ENCODE results near the gene CDH18.
"Not testable (repeated sequence)": the region's sequence is repeated elsewhere in the genome, so short reads cannot be mapped to it uniquely, and the experiment has no call there.

CDH18 gene

GRCh38 chr5:19806756-19807155, 181.2 kb downstream of the CDH18 start:
- DNase-seq (ENCODE audit: low read depth in 1 of 2, low spot score in 1 of 2): peak in 1 of 2 experiments; percentile 38
- in situ Hi-C loops (cut with HindIII; ENCODE audit: low pct_unique_long_range_greater_than_20kb, low sequenced_read_pairs): no loop called here
- no peak for TF ChIP-seq JUND (IDR thresholded peaks at IDR 0.05; ENCODE audit: low read depth)

GRCh38 chr5:19802686-19803085, 185.3 kb downstream of the CDH18 start:
- in situ Hi-C loops (cut with HindIII; ENCODE audit: low pct_unique_long_range_greater_than_20kb, low sequenced_read_pairs): no loop called here
- no peak for TF ChIP-seq JUND (IDR thresholded peaks at IDR 0.05; ENCODE audit: low read depth)
- no peak for DNase-seq (ENCODE audit: low read depth in 1 of 2, low spot score in 1 of 2)

- peak; percentile 5 to 74 for DNase-seq (ENCODE audit: low read depth in 1 of 2, low spot score in 1 of 2)
- no peak for TF ChIP-seq JUND (IDR thresholded peaks at IDR 0.05; ENCODE audit: low read depth)
- in situ Hi-C loops (cut with HindIII; ENCODE audit: low pct_unique_long_range_greater_than_20kb, low sequenced_read_pairs): no loop called here
Measured at GRCh38 chr5:19795218-19795617, 192.8 kb downstream of the CDH18 start.

GRCh38 chr5:19790829-19791466, 197.1 kb downstream of the CDH18 start:
- DNase-seq (ENCODE audit: low read depth in 1 of 2, low spot score in 1 of 2): peak in 1 of 2 experiments; percentile 29
- in situ Hi-C loops (cut with HindIII; ENCODE audit: low pct_unique_long_range_greater_than_20kb, low sequenced_read_pairs): no loop called here
- TF ChIP-seq JUND (IDR thresholded peaks at IDR 0.05; ENCODE audit: low read depth): no peak

GRCh38 chr5:19782566-19782965, 205.4 kb downstream of the CDH18 start:
- in situ Hi-C loops (cut with HindIII; ENCODE audit: low pct_unique_long_range_greater_than_20kb, low sequenced_read_pairs): no loop called here
- DNase-seq (ENCODE audit: low read depth in 1 of 2, low spot score in 1 of 2): no peak
- TF ChIP-seq JUND (IDR thresholded peaks at IDR 0.05; ENCODE audit: low read depth): no peak

GRCh38 chr5:19777363-19777762, 210.6 kb downstream of the CDH18 start:
- DNase-seq (ENCODE audit: low read depth in 1 of 2, low spot score in 1 of 2): no peak
- in situ Hi-C loops (cut with HindIII; ENCODE audit: low pct_unique_long_range_greater_than_20kb, low sequenced_read_pairs): no loop called here
- TF ChIP-seq JUND (IDR thresholded peaks at IDR 0.05; ENCODE audit: low read depth): no peak

GRCh38 chr5:19776886-19777285, 211.1 kb downstream of the CDH18 start:
- in situ Hi-C loops (cut with HindIII; ENCODE audit: low pct_unique_long_range_greater_than_20kb, low sequenced_read_pairs); DNase-seq (ENCODE audit: low read depth in 1 of 2, low spot score in 1 of 2): not testable (repeated sequence)

GRCh38 chr5:19771174-19771835, 216.7 kb downstream of the CDH18 start:
- in situ Hi-C loops (cut with HindIII; ENCODE audit: low pct_unique_long_range_greater_than_20kb, low sequenced_read_pairs): no loop called here
- DNase-seq (ENCODE audit: low read depth in 1 of 2, low spot score in 1 of 2): no peak
- no peak for TF ChIP-seq JUND (IDR thresholded peaks at IDR 0.05; ENCODE audit: low read depth)

- TF ChIP-seq JUND (IDR thresholded peaks at IDR 0.05; ENCODE audit: low read depth): no peak
- in situ Hi-C loops (cut with HindIII; ENCODE audit: low pct_unique_long_range_greater_than_20kb, low sequenced_read_pairs): no loop called here
Measured at GRCh38 chr5:19770396-19770795, 217.6 kb downstream of the CDH18 start.

GRCh38 chr5:19767987-19768386, 220.0 kb downstream of the CDH18 start:
- no peak for DNase-seq (ENCODE audit: low read depth in 1 of 2, low spot score in 1 of 2)
- in situ Hi-C loops (cut with HindIII; ENCODE audit: low pct_unique_long_range_greater_than_20kb, low sequenced_read_pairs): no loop called here
- TF ChIP-seq JUND (IDR thresholded peaks at IDR 0.05; ENCODE audit: low read depth): no peak

More at GRCh38 chr5:19770396-19770795, 217.6 kb downstream of the CDH18 start:
- no peak for DNase-seq (ENCODE audit: low read depth in 1 of 2, low spot score in 1 of 2)

GRCh38 chr5:19753579-19753978, 234.4 kb downstream of the CDH18 start:
- no peak for TF ChIP-seq JUND (IDR thresholded peaks at IDR 0.05; ENCODE audit: low read depth)
- in situ Hi-C loops (cut with HindIII; ENCODE audit: low pct_unique_long_range_greater_than_20kb, low sequenced_read_pairs): no loop called here
- DNase-seq (ENCODE audit: low read depth in 1 of 2, low spot score in 1 of 2): no peak

- in situ Hi-C loops (cut with HindIII; ENCODE audit: low pct_unique_long_range_greater_than_20kb, low sequenced_read_pairs): no loop called here
- DNase-seq (ENCODE audit: low read depth in 1 of 2, low spot score in 1 of 2): no peak
- no peak for TF ChIP-seq JUND (IDR thresholded peaks at IDR 0.05; ENCODE audit: low read depth)
Measured at GRCh38 chr5:19751326-19751725, 236.7 kb downstream of the CDH18 start.

GRCh38 chr5:19745247-19745646, 242.8 kb downstream of the CDH18 start:
- DNase-seq (ENCODE audit: low read depth in 1 of 2, low spot score in 1 of 2): peak in 1 of 2 experiments; percentile 30
- in situ Hi-C loops (cut with HindIII; ENCODE audit: low pct_unique_long_range_greater_than_20kb, low sequenced_read_pairs): no loop called here
- no peak for TF ChIP-seq JUND (IDR thresholded peaks at IDR 0.05; ENCODE audit: low read depth)
